Measurements from ENCODE around the gene PTX4. TPM values are rescaled to one million over a fixed set of nuclear protein-coding genes. Genes with fewer than 3 reads are reported as not detected.

Gene PTX4
- total and polyA plus RNA-seq, 2 donors from 2014 or later: not detected

DNA sequence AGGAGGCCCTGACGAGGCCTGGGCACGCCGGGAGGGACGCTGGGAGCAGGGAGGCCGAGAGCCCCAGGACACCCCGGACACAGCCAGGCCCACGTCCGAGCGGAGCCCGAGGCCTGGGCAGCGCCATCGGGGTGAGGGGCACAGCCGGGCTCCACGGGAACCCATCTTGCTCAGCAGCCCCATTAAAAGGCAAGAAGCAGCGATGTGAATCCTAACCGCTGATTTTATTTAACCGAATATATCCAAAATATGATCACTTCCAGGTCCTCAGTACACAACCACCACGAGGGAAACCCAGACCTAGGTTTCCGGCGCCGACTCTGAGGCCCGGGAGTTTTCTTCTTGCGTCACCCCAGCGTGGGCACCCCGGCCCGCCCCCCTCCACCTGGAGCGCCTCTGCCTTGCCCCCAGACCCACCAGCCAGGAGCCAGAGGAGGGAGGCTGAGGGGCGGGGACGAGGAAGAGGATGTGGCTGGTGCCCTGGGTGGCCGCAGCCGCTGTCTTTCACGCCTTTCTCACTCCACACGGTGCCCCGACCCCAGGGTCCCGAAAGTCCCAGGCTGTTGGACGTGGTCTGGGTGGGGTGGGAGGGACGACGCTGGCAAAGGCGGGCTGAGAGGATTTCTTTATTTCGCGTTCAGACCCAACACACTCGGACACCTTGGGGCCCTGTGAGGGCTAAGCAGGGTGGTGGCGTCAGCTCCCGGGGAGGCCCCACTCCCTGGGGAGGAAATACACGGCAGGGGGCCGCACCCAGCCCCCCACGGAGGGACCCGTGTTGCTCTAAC lies 43.8 kb downstream of the PTX4 start:
- DNase-seq (no peak), FAIRE-seq (no peak)
- Histone ChIP-seq H3K4me1 (ENCODE audit: control insufficient read depth in 2 of 3, insufficient read depth in 2 of 3, low read depth in 1 of 3, low read length in 3 of 3) (no peaks in the 10 kb centered on the region), H3K9me3 (ENCODE audit: control insufficient read depth in 2 of 3, insufficient read depth in 1 of 3, low read length in 3 of 3) (no peaks in the 10 kb centered on the region), H3K27me3 (ENCODE audit: control insufficient read depth, insufficient read depth, low read length) (no peaks in the 10 kb centered on the region), H3K27ac (ENCODE audit: low read depth in 2 of 2, low read length in 2 of 2) (no peak overlapping the region), H3K9ac (ENCODE audit: low read length in 3 of 3) (no peak overlapping the region), H3K36me3 (ENCODE audit: control insufficient read depth in 2 of 3, insufficient read depth in 3 of 3, low read length in 3 of 3) (peaks cover 0 to 5% (median 0%) of the 10 kb centered on the region in 3 donors), H3K4me3 (ENCODE audit: low read length in 3 of 3) (no peak overlapping the region)
- TF ChIP-seq, protein P1, sequence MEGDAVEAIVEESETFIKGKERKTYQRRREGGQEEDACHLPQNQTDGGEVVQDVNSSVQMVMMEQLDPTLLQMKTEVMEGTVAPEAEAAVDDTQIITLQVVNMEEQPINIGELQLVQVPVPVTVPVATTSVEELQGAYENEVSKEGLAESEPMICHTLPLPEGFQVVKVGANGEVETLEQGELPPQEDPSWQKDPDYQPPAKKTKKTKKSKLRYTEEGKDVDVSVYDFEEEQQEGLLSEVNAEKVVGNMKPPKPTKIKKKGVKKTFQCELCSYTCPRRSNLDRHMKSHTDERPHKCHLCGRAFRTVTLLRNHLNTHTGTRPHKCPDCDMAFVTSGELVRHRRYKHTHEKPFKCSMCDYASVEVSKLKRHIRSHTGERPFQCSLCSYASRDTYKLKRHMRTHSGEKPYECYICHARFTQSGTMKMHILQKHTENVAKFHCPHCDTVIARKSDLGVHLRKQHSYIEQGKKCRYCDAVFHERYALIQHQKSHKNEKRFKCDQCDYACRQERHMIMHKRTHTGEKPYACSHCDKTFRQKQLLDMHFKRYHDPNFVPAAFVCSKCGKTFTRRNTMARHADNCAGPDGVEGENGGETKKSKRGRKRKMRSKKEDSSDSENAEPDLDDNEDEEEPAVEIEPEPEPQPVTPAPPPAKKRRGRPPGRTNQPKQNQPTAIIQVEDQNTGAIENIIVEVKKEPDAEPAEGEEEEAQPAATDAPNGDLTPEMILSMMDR (IDR thresholded peaks at IDR 0.05; ENCODE audit: borderline replicate concordance, extremely low read depth, insufficient read depth): no peak
- intact Hi-C loops (cut with DNase I): no loop called here

GRCh38 chr16:1443980-1444729 lies 44.6 kb downstream of the PTX4 start, which contains the start of gene CCDC154:
Gene CCDC154 (minus strand): TSS chr16:1444556. CDS start chr16:1444322, 234 bp downstream.
- no peak for DNase-seq
- FAIRE-seq: no peak
- no peaks in the 10 kb centered on the region for H3K27me3 ChIP-seq (ENCODE audit: control insufficient read depth, insufficient read depth, low read length)

GRCh38 chr16:1443403-1443973 lies 45.3 kb downstream of the PTX4 start:
- H3K9me3 ChIP-seq (ENCODE audit: control insufficient read depth in 2 of 3, insufficient read depth in 1 of 3, low read length in 3 of 3): no peaks in the 10 kb centered on the region
- intact Hi-C loops (cut with DNase I): no loop called here
- H3K27ac ChIP-seq (ENCODE audit: low read depth in 2 of 2, low read length in 2 of 2): no peak overlapping the region
- no peaks in the 10 kb centered on the region for H3K27me3 ChIP-seq (ENCODE audit: control insufficient read depth, insufficient read depth, low read length)
- H3K4me1 ChIP-seq (ENCODE audit: control insufficient read depth in 2 of 3, insufficient read depth in 2 of 3, low read depth in 1 of 3, low read length in 3 of 3): no peaks in the 10 kb centered on the region
- TF ChIP-seq, protein P1 (IDR thresholded peaks at IDR 0.05; ENCODE audit: borderline replicate concordance, extremely low read depth, insufficient read depth): no peak
- no peak for DNase-seq
- FAIRE-seq: no peak
- H3K9ac ChIP-seq (ENCODE audit: low read length in 3 of 3): no peak overlapping the region
- no peak overlapping the region for H3K4me3 ChIP-seq (ENCODE audit: low read length in 3 of 3)
- H3K36me3 ChIP-seq (ENCODE audit: control insufficient read depth in 2 of 3, insufficient read depth in 3 of 3, low read length in 3 of 3): peaks cover 0 to 5% (median 0%) of the 10 kb centered on the region in 3 donors

More at GRCh38 chr16:1443980-1444729, 44.6 kb downstream of the PTX4 start, which contains the start of gene CCDC154:
- Histone ChIP-seq H3K27ac (ENCODE audit: low read depth in 2 of 2, low read length in 2 of 2) (no peak within 1 kb of the TSS), H3K9ac (ENCODE audit: low read length in 3 of 3) (no peak within 1 kb of the TSS), H3K4me1 (ENCODE audit: control insufficient read depth in 2 of 3, insufficient read depth in 2 of 3, low read depth in 1 of 3, low read length in 3 of 3) (no peaks in the 10 kb centered on the region), H3K36me3 (ENCODE audit: control insufficient read depth in 2 of 3, insufficient read depth in 3 of 3, low read length in 3 of 3) (peaks cover 0 to 5% (median 0%) of the 10 kb centered on the region in 3 donors), H3K9me3 (ENCODE audit: control insufficient read depth in 2 of 3, insufficient read depth in 1 of 3, low read length in 3 of 3) (no peaks in the 10 kb centered on the region), H3K4me3 (ENCODE audit: low read length in 3 of 3) (no peak within 1 kb of the TSS)
- TF ChIP-seq, protein P1 (IDR thresholded peaks at IDR 0.05; ENCODE audit: borderline replicate concordance, extremely low read depth, insufficient read depth): no peak
- intact Hi-C loops (cut with DNase I): no loop called here

Data from kidney (tissue), 14 donors.